ENCODE data around the gene XCR1.
A peak's percentile ranks its signal among the peaks of the same experiment; 100 is the strongest.

XCR1 gene

DNA sequence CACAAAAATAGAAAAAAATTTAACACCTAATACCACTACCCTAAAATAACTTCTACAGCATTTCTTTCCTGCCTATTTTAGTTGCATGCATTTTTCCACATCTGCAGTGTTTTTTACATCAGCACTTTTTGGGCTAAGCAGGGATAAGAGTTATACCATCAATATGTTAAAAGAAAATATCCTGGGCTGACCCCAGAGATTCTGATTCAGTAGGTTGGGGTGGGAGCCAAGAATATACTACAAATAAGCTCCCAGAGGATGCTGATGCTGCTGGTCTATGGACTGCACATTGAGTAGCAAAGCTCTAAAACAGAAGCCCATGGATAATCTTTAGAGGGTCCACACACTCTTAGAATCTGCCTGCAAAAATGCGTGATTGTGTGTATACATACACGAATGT lies 46.5 kb downstream of the XCR1 start:
- DNase-seq = no peak

DNA sequence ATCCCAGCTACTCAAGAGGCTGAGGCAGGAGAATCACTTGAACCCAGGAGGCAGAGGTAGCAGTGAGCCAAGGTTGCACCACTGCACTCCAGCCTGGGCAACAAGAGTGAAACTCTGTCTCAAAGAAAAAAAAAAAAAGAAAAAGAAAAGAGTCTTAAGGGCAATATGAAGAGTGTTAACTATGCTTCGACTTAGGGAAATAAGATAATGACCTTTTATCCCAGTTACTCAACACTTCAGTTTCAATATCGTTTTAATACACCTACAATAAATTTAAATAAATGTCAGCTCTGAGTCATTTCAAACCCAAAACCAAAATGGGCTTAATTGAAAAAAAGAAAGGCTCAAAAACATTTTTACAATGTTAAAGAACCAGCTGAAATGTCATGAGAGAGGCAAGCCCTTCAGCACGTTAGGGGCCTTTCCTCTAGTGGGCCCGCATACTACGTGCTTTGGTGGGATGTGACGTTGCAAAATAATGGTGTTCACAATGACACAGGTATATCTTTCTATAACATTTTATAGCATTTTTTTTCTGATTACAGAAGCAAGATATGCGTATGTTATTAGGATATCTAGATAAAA lies 47.0 kb downstream of the XCR1 start:
- DNase-seq = no peak

DNA sequence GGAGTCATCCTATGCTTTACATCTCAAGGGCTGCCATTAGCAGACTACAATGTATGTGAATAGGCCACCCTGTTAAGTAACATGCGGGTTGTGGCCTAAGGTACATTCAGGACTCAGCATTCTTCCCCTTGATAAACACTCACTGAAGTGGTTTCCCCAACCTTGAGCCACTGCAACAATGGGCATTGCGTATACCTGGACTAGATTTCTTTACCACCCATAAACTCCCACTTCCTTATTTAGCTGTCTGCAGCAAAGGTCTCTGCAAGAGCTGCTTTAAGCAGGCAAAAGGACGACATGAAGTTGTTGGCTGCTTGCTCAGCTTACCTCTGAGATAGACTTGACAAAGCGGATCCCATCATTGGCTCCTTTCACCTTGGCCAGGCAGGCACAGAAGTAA lies 47.9 kb downstream of the XCR1 start:
- DNase-seq = no peak

DNA sequence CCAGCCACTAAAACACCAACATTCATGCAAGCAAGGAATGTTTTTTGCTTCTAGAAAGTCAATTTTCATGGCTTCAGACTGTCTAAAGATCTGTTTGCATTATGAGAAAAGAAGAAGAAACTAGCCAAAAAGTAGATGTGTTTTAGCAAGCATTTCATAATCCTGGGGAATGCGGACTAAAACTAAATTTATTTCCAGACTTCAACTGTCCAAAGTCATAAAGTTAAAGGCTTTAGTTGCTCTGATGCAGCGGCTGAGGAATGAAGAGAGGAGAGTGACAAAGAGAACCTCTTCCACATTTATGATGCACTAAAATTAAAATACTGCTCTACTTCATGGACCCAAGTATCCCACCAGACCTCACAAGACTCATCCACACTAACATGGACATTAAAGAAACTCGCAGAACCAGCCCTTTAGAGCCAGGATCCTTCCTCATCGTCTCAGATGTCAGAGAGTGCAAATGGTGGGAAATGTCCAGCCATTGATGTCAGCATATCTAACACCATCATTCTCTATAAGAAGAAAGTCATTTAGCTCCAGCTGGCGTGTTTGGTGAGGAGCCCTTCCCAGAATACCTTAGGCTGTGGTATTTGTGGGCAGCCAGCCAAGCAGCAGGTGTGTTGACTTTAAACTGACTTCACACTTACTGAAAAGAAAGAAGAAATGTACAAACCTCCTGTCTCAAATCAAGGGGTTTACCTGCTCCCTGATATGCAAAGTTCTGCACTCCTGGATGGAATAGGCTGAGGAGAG lies 49.1 kb downstream of the XCR1 start:
- DNase-seq = peak; percentile 35

DNA sequence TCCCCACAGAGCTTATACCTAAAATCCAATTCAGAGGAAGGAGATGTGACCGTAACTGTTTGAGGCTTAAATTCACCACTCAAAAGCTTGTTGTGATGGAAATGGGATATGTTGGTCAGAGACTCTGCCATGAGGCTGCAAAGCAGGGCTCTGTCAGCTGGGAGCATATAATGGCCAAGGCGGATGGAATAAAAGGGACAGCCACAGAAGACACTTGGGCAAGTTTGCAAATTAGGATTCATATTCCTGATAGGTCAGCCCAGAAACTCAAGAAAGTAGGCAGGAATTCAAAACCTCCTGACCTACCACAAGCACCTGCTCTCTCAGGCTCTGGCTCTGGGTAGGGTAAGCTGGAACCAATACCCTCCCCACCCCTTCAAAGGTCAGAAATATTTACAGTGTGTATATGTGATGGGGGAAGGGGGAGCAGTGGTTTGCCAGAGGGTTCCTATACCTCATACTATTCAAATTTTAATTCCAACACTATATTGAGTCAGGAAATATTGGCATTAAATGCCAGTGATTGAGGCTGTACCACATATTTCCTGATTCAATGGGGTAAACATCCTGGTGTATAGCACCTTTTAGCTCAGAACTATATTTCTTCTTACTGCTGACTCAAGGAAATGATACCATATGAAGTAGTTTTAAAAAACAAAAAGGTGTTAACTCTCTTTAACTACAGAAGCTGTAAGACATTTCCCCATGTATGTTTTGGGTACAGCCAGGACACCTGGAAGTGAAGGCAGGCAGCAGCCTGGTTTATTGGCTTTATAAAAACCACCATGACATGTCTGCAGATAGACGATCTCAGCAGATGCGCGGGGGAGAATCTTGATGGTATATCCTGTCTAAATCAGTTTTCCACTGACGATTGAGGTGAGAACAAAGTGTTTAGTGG lies 50.8 kb downstream of the XCR1 start:
- DNase-seq = no peak

DNA sequence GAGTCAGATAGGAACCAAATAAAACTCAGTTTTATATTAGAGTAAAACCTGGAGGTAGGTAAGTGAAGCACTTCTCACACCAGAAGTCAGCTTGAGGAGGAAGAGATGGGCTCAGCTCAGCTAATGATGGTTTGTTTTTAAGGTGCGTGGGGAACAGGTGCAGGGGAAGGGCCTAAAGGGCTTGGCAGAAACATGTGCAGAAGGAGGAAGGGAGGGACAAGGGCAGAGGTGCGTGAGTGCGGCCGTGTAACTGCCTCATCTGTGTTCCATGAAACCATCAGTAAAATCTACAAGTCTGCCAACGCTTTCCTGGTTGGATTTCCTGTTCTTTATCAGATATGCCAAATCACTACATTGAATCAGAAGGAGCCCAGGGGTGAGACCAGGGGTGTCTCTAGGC lies 51.6 kb downstream of the XCR1 start:
- no peak for DNase-seq

DNA sequence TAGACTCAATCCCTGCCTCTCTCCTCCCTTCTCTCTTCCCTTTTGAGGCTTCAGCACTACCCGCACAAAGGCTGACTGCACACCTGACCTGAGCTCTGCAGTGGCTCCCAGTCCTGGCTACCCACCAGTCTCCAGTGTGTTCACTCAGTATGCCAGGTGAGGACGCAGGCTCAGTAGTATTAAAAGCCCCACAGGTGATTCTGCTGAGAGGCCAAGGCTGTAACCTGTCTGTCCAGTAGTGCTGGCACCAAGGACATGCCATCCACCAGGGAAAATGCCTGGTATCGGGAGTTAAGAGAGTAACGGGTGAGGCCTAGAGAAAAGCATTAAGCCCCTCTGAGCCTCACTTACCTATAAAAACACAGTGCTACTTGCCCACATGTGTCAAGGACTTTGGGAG lies 52.6 kb downstream of the XCR1 start:
- DNase-seq = no peak

DNA sequence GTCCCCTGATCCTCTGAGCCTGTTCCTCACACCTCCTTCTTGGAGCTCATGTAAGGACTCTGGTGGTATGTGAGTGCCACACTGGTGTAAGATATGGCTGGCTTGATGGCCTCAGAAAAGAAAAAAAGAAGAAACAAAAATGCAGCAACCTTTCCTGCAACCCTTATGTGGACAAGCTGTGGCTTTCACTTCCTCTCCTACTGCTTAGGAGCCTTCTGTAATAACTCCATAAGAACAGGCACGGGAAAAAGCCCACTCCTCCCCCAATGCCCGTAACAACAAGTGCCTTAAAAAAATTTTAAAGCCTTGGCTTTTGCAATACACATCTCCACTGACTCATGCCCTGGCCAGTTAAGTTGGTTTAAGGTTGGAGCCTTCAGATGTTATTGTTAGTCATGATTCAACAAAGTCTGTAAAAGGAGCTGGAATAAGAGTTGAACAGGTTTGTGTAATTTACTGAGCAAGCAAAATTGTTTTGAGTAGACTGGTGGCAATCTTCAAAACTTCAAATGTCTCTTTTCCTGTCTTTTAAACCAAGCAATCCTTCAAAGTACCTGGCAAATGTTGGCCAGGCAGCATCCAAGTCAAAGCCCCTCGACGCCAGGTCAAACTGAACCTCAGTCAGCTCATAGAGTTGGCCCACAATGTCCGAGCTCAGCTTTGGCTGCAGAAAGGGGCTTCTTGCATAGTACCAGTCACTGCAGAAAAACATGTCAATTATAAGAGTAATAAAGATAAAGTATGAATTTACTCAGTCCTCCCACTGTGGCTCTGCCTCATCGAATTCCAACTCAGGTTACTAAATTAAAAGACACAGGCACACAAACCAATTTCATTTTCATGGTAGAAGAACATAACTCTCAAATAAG lies 54.5 kb downstream of the XCR1 start:
- no peak for DNase-seq

DNA sequence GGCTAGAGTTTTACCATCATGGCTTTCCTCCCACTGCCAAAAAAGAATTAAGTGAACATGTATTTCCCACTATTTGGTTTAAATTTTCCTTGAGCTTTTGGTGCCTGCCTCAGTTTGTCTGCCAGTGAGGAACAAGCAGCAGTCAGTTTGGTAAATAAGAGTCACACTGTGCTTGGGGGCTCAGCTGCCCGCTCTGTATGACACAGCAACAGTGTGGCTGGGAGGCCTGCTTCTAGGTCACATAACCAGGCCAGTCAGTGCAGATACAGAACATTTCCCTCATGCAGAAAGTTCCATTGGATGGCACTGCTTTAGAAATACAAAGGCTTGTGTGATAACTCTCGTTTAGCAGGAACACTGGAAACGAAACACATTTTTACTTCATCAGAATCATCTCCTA lies 57.3 kb downstream of the XCR1 start:
- no peak for DNase-seq

DNA sequence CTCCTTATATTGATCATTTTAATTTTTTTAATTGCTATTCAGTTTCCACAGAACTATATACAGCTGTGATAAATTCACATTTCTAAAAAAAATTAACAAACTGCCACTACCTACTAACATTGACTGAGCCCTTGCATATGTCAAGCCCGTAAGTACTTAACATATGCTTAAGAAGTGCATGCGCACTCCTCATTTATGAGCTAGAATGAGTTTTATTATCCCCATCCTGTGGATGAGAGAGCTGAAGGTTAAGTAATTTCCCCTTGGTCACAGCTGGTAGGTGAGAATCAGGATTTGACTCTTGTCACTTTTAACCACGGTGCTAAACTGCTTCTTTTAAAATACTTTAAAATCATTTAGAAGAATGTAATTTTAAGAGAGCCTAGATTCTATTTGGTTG lies 58.2 kb downstream of the XCR1 start:
- DNase-seq = no peak

DNA sequence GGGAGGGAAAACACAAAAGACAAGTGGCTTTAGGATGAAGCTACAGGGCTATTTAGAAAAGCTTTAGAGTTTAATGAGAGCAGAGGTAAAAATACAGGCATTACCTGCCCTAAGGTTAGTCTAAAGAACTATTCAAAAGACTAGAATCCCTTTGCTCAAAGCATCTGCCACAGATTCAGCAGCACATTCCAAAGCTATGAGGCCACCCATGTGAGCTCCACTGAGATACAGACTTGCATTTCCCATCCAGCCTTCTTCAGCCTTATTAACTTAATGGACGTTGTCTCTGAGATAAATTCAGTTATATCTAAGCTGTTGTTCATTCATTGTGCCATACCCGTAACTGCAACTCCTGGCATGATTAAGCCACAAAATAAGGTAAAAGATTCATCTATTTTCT lies 58.6 kb downstream of the XCR1 start:
- DNase-seq = no peak

DNA sequence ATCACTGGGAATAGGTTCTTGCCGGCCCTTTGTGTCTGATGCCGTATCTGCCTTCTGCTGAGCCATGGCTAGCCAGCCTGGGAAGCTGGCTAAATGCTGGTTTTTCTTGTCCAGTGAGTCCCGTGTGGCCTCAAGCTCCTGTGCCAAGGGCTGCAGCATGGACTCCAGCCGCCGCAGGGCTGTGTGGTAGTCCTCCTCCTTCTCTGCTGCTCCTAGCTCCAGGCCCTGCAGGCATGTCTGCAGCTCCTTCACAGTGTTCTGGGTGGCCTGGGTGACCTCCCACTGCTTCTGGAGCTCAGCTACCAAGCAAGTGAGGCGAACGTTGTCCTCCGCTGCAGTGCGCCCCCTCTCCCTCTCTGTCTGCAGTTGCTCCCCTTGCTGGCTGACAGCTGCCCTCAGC lies 59.1 kb downstream of the XCR1 start:
- DNase-seq = no peak

DNA sequence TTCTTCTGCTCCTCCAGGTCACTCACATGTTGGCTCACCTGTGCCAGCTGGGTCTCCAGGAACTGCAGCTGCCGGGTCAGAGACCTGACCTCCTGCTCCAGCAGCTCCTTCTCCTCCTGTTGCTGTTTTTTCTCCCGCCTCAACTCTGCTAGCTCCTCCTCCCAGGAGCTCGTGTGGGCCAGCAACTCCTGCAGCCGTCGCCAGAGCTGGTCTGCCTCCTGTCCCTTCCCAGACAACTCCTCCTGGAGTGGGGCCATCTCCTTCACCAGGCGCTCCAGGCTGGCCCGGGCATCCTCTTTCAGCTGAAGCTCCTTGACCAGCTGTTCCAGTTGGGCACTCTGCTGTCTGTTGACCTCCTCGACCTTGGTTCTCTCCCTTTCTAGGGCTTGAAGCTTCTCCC lies 59.6 kb downstream of the XCR1 start:
- no peak for DNase-seq
